ENCODE data around the gene PAMR1.
"Not testable (repeated sequence)": the region's sequence is repeated elsewhere in the genome, so short reads cannot be mapped to it uniquely, and the experiment has no call there.

The PAMR1 gene

GRCh38 chr11:35543481-35543880 is 18.1 kb upstream of the PAMR1 start:
- DNase-seq: no peak

- DNase-seq: no peak
These were observed 16.4 kb upstream of the PAMR1 start for GRCh38 chr11:35541621-35542375.

- DNase-seq: no peak
These were observed 15.1 kb upstream of the PAMR1 start for GRCh38 chr11:35540526-35540925.

- no peak for DNase-seq
These were observed 14.4 kb upstream of the PAMR1 start for GRCh38 chr11:35539781-35540281.

- DNase-seq: no peak
These were observed 13.8 kb upstream of the PAMR1 start for GRCh38 chr11:35539256-35539655.

GRCh38 chr11:35536470-35536869 is 11.1 kb upstream of the PAMR1 start:
- DNase-seq: no peak

- DNase-seq: no peak
These were observed 5.8 kb upstream of the PAMR1 start for GRCh38 chr11:35531246-35531645.

- DNase-seq: no peak
These were observed 4.6 kb upstream of the PAMR1 start for GRCh38 chr11:35529971-35530495.

- DNase-seq: no peak
These were observed 965 bp upstream of the PAMR1 start for GRCh38 chr11:35526370-35526792.

- DNase-seq: no peak
These were observed 636 bp downstream of the PAMR1 start for GRCh38 chr11:35524780-35525179.

- DNase-seq: no peak
These were observed 1.6 kb downstream of the PAMR1 start for GRCh38 chr11:35523861-35524260.

- no peak for DNase-seq
These were observed 2.1 kb downstream of the PAMR1 start for GRCh38 chr11:35523331-35523768.

- not testable (repeated sequence) for DNase-seq
These were observed 3.3 kb downstream of the PAMR1 start for GRCh38 chr11:35522091-35522490.

- DNase-seq: no peak
These were observed 5.0 kb downstream of the PAMR1 start for GRCh38 chr11:35520376-35520775.

- DNase-seq: no peak
These were observed 6.7 kb downstream of the PAMR1 start for GRCh38 chr11:35518766-35519165.

GRCh38 chr11:35517481-35517880 is 7.9 kb downstream of the PAMR1 start:
- DNase-seq: no peak

GRCh38 chr11:35516403-35516802 is 9.0 kb downstream of the PAMR1 start:
- DNase-seq: no peak

GRCh38 chr11:35515224-35515623 is 10.2 kb downstream of the PAMR1 start:
- no peak for DNase-seq

GRCh38 chr11:35514481-35514880 is 10.9 kb downstream of the PAMR1 start:
- DNase-seq: no peak

- no peak for DNase-seq
These were observed 13.8 kb downstream of the PAMR1 start for GRCh38 chr11:35511666-35512065.

- no peak for DNase-seq
These were observed 17.7 kb downstream of the PAMR1 start for GRCh38 chr11:35507688-35508087.

- no peak for DNase-seq
These were observed 23.6 kb downstream of the PAMR1 start for GRCh38 chr11:35501776-35502175.

- no peak for DNase-seq
These were observed 24.7 kb downstream of the PAMR1 start for GRCh38 chr11:35500744-35501143.

GRCh38 chr11:35496416-35496815 is 29.0 kb downstream of the PAMR1 start:
- no peak for DNase-seq

Data from stimulated activated naive CD4-positive, alpha-beta T cell treated with Interleukin-2 at 50 U/mL for 16 hours (primary cell).